Fibroblast of skin of scalp (primary cell): ENCODE measurements around the gene ITGAL.

Experiments used
- DNase-seq: peaks from one replicate; pipeline ENCODE4 v3.0.0-alpha.2; 2013

Gene ITGAL

DNA sequence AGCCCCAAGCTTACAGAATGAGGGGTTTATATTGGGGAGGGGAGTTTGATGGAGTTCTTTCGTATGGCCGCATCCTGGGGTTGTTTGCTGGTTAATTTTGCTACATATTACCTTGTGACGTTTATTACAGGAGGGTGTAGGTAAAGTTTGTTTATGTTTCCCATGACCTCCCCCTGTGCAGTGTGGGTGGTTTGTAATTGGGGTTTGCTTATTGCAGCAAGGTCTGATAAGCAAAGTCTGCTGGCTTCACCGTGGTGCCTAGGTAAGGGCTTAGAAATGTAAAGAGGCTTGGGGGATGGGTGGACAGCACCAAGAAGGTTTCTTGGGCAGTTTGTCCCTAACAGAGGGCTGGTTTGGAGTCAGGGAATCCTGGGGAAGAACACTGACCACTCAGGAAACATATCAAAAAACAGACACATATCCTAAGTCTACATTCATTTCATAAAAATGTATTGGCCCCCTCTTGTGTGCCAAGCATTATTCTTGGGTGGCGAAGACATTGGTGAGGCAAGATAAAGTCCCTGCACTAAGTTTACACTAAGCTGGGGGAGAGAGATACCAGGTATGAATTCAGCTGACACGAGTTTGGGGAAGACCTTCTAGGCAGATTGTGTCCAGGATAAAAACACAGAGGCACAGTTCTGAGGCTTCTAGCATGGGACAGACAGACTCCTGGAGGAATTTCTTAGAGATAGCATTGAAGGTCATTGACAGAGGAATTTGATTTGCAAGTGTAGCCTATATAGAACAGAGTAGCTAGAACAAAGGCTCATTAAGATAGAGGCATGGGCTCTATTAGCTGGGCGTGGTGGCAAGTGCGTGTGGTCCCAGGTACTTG is 76.1 kb downstream of the ITGAL start:
- DNase-seq = no peak

DNA sequence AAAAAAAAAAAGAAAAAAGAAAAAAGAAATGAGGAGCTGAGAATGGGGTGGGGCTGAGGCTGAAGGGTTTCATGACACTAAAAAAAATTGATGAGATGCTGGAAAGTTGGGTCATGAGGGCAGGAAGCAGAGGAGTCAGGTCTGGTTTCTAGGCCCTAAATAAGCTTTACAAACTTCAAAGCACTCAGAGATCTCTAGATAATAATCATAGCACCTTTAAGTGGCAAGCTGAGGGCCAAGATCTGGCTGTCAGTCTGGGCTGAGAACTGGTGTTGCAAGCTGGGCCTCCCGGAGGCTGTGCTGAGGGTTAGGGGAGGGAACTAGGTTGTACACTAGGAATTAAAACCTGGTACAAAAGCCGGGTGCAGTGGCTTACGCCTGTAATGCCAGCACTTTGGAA is 79.2 kb downstream of the ITGAL start:
- DNase-seq = no peak

DNA sequence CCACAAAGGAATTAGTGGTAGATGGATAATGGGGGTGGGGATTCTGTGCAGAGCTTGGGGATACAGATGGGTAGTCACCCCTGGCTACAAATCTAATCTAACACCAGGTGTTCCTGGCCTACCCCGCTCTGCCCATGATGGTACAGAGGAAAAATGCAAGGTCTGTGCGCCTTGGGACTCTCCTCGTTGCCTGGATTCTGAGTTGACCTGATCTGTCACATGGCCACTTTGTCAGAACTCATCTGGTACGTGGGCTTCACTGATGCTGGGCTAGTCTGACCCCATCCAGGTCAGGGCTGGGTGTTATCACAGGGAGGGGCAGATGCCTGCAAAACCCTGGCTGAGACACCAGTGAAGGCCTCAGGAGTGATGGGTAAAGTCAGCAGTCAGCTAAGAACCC is 80.4 kb downstream of the ITGAL start:
- no peak for DNase-seq

DNA sequence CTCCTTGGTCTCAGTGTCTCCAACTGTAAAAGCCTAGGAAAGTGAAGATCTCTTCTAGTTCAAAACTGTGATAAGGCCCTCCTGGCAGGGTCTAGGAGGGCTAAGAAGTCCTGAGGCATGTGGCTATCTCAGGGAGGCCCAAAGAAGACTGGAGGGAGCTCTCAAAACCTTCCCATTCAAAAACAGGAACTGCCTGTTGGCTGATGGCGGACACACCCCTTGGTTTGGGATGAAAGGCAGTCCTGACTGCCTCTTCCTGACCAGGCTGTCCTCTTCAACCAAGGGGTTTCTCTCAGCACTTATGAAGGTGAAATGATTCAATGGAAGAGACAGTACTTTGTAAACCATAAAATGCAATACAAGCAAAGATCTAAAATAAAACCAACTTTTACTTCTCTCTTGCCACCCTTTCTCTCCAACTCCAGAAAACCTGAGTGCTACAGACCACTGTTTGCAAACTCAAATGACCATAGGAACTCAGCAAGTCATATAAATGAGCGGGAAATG is 80.9 kb downstream of the ITGAL start:
- DNase-seq = no peak

DNA sequence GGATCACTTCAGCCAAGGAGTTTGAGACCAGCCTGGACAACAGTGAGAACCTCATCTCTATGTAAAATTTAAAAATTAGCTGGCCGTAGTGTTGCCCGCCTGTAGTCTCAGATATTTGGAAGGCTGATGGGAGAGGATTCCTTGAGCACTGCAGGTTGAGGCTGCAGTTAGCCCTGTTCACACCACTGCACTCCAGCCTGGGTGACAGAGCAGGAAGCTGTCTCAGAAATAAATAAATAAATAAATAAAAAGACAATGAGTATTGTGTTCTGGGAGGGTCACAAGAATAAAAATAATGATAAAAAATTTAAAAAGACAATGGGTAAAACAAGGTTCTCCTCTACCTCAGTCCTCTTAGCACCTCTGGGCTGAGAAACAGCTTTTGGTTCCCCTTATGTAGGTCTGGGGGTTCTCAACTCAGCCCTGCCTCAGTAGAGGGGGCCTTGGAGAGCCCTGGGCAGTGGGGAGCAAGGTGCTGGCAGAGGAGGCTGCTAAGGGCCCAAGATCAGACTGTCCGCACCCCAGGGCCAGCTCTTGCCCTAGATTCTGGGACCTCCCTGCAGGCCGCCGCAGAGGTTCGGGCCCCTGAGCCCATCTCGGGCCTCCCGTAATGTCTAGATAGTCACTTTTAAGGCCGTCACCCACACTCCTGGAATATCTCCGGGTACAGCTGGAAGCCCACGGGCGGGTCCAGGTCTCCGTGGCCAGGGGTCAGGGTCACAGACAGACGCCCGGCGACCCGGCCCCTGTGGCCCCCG is 82.2 kb downstream of the ITGAL start:
- no peak for DNase-seq

DNA sequence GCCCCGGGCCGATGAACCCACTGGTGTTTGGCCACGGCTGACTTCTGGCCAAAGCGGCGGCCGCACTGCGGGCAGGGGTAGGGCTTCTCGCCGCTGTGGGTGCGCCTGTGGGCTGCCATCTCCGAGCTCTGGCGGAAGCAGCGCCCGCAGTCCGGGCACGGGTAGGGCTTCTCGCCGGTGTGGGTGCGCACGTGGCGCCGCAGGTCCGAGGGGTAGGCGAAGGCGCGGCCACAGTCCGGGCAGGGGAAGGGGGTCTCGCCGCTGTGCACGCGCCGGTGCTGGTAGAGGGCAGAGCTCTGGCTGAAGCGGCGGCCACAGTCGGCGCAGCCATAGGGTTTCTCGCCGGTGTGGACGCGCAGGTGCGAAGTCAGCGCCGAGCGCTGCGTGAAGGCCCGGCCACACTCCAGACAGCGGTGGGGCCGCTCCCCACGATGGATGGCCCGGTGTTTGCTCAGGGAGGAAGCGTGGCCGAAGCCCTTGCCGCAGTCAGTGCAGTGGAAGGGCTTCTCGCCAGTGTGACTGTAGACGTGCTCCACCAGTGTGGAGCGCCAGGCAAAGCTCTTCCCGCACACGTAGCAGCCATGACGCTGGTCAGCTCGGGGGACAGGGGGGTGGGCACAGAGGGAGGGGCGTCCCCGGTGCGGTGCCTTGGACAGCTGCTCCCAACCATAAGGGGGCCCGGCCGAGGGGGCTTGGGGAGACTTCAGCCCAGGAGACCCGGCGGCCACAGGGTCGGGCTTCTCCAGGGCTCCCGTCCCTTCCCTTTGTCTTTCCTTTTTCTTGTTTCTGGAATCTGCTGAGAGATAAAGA is 83.0 kb downstream of the ITGAL start:
- no peak for DNase-seq

DNA sequence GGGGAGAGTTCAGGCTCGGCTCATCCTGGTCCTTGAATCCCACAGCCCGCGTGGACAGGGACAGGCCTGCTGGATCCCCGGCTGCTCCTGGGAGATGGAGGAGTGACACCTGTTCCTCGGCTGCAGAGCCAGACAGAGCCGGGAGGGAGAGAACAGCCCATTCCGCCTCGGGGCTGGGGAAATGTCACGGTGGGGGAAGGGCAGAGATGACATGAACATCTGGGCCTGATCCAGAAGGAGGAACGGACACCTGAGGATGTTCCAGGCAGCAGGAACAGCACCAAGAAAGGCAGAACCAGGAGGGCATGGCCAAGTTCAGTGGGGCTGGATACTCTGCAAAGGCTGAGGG is 83.6 kb downstream of the ITGAL start:
- no peak for DNase-seq

DNA sequence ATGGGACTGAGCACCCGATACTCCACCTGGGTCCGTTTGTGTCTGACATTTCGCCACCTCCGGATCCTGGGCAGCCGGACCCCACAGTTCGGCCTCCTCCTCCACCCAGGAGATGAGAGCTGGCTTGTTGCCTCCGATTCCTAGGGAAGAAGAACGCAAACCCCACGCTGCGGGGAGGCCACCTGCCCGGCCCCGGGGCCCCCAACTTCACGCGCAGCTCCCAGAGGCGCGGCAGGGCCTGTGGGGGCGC is 85.1 kb downstream of the ITGAL start:
- no peak for DNase-seq

DNA sequence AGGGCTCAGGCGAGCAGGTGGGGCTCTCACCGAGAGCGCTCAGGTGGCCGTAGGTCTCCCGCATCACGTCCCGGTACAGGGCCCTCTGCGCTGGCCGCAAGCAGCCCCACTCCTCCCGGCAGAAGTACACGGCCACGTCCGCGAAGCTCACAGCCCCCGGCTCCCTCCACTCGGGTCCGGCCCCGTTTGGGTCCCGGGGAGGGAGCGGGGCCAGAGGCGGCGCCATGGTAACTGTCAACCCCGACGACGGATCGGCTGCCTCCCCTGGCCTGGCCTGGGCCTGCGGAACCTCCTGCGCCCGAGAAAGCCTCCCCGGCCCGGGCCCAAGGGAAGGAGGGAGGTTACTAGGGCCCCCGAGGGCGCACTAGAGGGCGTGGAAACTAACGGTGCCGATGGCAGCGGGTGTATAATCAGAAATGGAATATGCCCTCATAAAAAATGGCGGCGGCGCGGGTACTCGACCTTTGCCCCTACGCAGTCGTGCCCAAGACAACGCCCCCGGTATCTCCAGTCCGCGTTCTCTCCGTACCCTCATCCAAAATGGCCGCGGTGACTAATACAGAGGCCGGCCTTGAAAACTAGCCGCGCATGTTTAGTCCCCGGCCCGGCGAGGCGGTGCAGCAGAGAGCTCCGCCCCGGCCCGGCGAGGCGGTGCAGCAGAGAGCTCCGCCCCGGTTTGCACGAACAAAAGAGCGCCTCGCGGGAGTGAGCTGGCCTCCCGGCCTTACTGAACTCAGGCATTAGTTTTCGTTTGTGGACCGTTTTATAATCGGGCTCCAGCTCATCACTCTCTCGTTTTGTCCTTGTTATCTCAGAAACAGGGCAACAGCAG is 85.6 kb downstream of the ITGAL start, which contains the start of gene ZNF764:
ZNF764 (minus strand) TSS at position 418 of the 832 bp plus-strand sequence; CDS start at position 226, 192 bp downstream.
- DNase-seq = peak; percentile 99

DNA sequence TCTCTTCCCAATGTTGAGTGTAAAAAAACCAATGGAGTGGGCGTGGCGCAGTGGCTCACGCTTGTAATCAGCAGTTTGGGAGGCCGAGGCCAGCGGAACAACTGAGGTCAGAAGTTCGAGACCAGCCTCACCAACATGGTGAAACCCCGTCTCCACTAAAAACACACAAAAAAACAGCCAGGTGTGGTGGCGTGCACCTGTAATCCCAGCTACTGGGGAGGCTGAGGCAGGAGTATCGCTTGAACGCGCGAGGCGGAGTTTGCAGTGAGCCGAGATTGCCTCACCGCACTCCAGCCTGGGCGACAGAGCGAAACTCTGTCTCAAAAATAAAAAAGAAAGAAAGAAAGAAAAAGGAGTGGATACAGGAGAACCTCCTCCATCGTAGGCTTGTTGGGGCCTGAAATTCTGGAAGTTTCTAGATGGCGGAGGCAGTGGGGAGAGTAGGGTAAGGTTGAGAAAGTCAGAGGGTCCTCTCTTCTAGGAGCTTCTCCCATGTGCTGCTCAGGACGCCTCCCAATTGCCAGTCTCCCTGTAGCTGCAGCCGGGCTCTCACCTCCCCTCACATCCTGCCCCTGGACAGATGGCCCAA is 86.3 kb downstream of the ITGAL start:
- no peak for DNase-seq

DNA sequence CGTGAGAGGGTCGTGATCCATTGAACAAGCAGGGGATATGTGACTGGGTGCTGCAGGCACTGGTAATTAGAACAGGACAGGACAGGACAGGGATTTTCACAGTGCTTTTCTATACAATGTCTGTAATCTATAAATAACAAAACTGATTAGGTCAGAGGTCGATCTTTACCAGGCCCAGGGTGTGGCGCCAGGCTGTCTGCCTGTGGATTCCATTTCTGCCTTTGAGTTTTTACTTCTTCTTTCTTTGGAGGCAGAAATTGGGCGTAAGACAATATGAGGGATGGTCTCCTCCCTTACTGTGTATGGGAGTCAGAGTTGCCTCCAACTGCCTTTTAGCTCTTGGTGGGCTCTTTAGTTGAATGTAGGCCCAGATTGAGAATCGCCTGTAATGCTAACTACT is 87.1 kb downstream of the ITGAL start:
- no peak for DNase-seq

DNA sequence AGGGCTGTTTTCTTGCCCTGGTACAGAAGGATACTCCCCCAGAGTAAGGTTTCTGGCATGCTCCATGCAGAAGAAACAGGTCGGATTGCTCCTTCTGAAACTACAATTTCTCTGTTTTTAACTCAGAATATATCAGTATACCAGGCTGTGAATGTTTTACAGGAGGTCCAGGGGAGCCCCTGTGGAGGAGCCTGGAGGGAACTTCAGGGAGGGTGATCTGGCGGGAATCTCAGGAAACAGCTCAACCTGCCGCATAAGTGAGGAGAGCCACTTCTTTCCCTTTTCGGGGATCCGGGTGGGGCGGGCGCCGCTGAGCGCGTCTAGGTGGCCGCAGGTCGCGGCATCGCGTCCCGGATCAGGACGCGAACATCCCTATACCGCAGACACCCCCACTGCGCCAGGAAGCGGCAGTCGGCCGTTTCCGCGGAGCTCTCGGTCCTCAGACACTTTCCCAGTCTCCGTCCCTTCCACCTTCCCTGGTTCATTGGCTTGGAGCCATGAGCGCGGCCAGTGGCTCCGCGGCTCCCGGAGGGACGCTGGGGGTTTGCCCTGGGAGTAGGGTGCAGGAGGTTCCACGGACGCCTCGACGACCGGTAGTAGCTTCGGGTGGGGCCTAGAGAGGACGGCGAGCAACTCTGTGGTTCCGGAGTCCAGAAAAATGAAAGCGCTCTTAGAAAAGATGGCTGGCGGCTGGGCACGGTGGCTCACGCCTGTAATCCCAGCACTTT is 88.7 kb downstream of the ITGAL start:
- DNase-seq = no peak

DNA sequence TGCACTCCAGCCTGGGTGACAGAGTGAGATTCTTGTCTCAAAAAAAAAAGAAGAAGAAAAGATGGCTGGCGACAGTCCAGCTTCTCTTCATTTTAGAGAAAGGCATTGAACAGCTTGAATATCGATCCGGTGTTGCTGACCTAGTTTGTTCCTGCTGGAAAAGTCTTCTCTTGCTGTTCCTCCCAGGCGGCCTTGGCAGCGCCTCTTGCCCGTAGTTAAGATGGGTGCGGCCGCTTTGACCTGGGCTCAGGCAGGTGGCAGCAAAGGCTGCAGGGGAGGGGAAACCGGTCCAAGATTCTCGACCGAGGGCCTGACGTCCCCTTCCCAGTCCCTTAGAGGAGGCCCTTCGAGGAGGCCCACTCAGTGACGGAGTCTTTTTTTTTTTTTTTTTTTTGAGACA is 89.5 kb downstream of the ITGAL start:
- no peak for DNase-seq

DNA sequence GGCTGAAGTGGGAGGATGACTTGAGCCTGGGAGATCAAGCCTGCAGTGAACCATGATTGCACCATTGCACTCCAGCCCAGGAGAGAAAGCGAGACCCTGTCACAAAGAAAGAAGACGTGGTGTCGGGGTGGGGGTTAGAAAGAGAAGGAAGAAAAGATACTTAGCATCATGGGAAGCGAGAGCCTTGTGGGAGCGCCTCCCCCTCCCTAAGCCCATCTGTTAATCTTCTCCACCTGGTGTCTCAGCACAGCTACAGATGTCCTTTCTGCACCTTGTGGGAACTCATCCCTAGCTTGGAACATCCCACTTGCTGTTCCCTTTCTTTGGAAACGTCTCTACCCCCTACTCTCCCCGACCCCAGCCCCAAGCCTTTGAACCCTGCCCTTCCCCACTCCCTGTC is 93.0 kb downstream of the ITGAL start:
- no peak for DNase-seq

DNA sequence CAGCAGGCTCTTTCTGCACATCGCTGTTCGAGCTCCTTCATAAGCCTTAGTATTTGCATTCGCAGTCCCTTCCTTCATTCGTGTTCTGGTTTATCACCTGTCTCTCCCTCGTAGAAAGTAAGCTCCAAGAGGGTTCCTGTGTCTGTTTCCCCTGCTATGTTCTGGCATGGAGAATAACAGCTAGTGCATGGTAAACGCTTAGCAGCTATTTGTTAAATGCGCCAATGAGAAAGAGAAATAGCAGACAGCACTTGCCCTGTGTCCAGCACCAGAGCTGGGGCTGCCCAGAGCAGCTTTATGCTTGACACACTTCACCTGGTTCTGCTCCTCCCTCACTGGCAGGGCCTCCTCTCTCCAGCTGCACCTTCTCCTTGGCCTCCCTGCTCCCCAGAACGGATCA is 93.4 kb downstream of the ITGAL start:
- no peak for DNase-seq

DNA sequence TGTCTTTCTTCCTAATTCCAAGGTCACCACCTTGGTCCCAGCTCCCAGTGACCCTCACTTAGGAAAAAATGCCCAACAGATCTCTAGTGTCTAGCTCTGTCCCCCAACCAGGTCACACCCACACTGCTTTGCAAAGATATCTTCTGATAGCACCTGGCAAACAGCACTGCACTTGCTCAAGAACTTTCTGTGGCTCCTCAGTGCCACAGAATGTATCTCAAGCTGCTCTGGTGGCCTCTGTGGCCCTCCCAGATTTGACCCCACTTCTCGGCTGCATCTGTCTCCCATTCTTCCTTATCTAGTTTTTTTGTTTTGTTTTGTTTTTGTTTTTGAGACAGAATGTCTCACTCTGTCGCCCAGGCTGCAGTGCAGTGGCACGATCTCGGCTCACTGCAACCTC is 94.0 kb downstream of the ITGAL start:
- DNase-seq = no peak

DNA sequence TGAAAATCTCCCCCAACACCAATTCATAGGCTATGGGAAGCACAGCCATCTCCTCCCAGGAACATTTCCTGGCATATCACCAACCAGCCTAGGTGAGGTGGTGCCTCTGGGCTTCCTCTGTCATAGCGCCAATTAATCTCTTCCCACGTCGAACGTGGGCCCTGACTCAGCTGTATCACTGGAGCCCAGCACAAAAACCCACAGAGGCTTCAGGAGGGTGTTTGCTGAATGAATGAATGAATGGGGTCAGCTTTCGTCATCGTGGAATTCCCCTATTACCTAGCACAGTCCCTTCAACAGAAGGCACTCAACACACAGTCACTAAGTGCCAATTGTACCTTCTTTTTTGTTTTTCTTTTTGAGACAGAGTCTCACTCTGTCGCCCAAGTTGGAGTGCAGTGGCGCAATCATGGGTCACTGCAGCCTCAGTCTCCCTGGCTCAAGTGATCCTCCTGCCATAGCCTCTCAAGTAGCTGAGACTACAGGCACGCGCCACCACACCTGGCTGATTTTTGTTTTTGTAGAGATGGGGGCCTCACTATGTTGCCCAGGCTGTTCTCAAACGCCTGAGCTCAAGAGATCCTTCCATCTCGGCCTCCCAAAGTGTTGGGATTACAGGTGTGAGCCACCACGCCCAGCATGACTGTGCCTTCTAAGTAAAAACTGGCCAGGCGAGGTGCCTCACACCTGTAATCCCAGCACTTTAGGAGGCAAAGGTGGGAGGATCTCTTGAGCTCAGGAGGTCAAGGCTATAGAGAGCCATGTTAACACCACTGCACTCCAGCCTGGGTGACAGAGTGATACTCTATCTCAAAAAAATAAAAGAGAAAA is 94.8 kb downstream of the ITGAL start:
- DNase-seq = no peak

DNA sequence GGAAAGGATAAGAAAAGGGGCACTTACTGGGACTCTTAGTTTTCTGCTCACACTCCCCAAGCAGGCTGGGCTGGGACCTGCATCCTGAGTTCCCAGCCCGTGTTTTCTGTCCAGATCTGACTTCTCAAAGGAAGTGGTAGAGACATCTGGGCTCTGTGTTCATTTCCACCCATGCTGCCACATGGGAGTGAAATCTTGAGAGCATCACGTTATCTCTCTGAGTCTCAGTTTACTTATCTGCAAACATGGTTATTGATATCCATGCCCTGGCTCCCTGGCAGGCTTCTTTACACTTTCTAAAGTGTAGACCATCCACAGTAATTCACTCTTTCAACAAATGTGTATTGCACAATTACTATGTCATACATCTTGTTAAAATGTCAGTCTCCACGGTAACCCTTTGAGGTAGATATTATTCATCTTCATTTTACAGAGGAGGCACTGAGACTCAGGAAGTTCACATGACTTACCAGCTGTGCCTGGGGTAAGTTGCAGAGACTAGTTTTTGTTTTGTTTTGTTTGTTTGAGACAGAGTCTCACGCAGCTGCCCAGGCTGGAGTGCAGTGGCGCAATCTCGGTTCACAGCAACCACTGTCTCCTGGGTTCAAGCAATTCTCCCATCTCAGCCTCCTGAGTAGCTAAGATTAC is 95.6 kb downstream of the ITGAL start:
- DNase-seq = peak; percentile 29

DNA sequence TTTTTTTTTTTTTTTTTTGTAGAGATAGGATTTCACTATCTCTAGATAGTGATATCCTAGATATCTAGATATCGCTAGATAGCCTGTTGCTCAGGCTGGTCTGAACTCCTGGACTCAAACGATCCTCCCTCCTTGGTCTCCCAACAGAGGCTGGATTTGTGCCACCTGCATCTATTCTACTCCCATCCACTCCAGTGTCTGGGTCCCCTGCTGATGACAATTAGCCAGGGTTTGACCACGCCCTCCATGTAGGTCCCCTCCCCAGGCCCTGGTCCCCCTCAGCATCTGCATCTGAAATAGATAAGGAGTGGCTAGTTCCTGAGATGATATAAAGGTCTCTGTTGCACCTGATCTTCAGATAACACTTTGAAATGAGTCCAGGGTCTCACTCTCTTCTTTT is 96.7 kb downstream of the ITGAL start:
- no peak for DNase-seq
